H1 (cell line): ENCODE measurements around the gene SLMAP. TPM values are rescaled to one million over a fixed set of nuclear protein-coding genes. Genes with fewer than 3 reads are reported as not detected.

ENCODE experiments used
- CTCF ChIA-PET: fragments of 300-600 bp; sonication (Branson Sonifier 250); formaldehyde crosslinking; loops from one replicate; lab custom pipeline; 2021; ENCODE audit not compliant: partially characterized antibody; lab: Charles Lee
- POLR2A ChIA-PET: fragments of 300-600 bp; sonication (Branson Sonifier 250); formaldehyde crosslinking; loops from one replicate; lab custom pipeline; 2021; ENCODE audit warnings: inconsistent platforms; ENCODE audit not compliant: partially characterized antibody; lab: Charles Lee
- DNase-seq, 2 experiments: peaks; one replicate each; pipeline versions ENCODE4 v3.0.0 to v3.0.0-alpha.2; 2010 to 2022; ENCODE audit warnings: low spot score in 2 of 2, low read depth in 1 of 2, mixed read lengths in 1 of 2
- FAIRE-seq: peaks from 2 replicates; lab custom pipeline; 2011; peaks lifted over from hg19 to GRCh38; lab: Jason Lieb, UNC
- H2AFZ ChIP-seq: 2 replicates; pipeline ENCODE4 v1.8.1; 2012; ENCODE audit warnings: low read length, inconsistent platforms
- H2AK5ac ChIP-seq: 2 replicates; pipeline ENCODE4 v1.6.1; 2013; ENCODE audit warnings: low read depth, low read length
- H2BK120ac ChIP-seq: replicated peaks from 2 replicates; pipeline ENCODE3; 2013; ENCODE audit warnings: low read depth, low read length, inconsistent platforms
- H2BK12ac ChIP-seq: 2 replicates; pipeline ENCODE4 v1.6.1; 2013; ENCODE audit warnings: low read depth, low read length
- H2BK15ac ChIP-seq: 2 replicates; pipeline ENCODE4 v1.6.1; 2013; ENCODE audit warnings: low read length
- H2BK20ac ChIP-seq: 2 replicates; pipeline ENCODE4 v1.6.1; 2013; ENCODE audit warnings: low read length
- H2BK5ac ChIP-seq: 2 replicates; pipeline ENCODE4 v1.6.1; 2013; ENCODE audit warnings: low read depth, low read length
- H3K14ac ChIP-seq: 2 replicates; pipeline ENCODE4 v1.6.1; 2013; ENCODE audit warnings: inconsistent platforms; ENCODE audit not compliant: insufficient read length
- H3K18ac ChIP-seq: 2 replicates; pipeline ENCODE4 v1.6.1; 2013; ENCODE audit warnings: low read length; ENCODE audit errors: extremely low read depth
- H3K23ac ChIP-seq: 2 replicates; pipeline ENCODE4 v1.6.1; 2013; ENCODE audit warnings: inconsistent platforms; ENCODE audit not compliant: insufficient read length
- H3K23me2 ChIP-seq: 2 replicates; pipeline ENCODE4 v1.6.1; 2013; ENCODE audit warnings: low read depth, low read length
- H3K27ac ChIP-seq: 2 replicates; pipeline ENCODE4 v1.6.1; 2011; ENCODE audit warnings: low read depth, low read length, inconsistent platforms
- H3K27me3 ChIP-seq, 4 experiments: replicated peaks in 1 of 4; 1 replicate in 1 of 4; 2 replicates in 3 of 4; pipeline versions ENCODE4 v1.6.1 to v1.8.1; 2011 to 2013; ENCODE audit warnings: low read length in 3 of 4, mild to moderate bottlenecking in 3 of 4, inconsistent platforms in 2 of 4, mixed read lengths in 2 of 4, moderate library complexity in 1 of 4; ENCODE audit not compliant: control insufficient read depth in 3 of 4, insufficient read depth in 3 of 4; ENCODE audit errors: extremely low read depth in 1 of 4
- H3K36me3 ChIP-seq, 4 experiments: 2 replicates each; pipeline versions ENCODE4 v1.6.1 to v1.8.1; 2011 to 2013; ENCODE audit warnings: mild to moderate bottlenecking in 4 of 4, low read length in 3 of 4, moderate library complexity in 2 of 4, control low read depth in 1 of 4, inconsistent platforms in 1 of 4; ENCODE audit not compliant: insufficient read depth in 4 of 4, control insufficient read depth in 2 of 4
- H3K4ac ChIP-seq: replicated peaks from 2 replicates; pipeline ENCODE3; 2013; ENCODE audit warnings: low read length, low read depth, mixed read lengths, inconsistent platforms; ENCODE audit not compliant: insufficient read length
- H3K4me1 ChIP-seq, 4 experiments: replicated peaks in 1 of 4; 1 replicate in 1 of 4; 2 replicates in 3 of 4; pipeline versions ENCODE4 v1.6.1 to v1.8.1; 2011 to 2013; ENCODE audit warnings: low read length in 3 of 4, inconsistent platforms in 2 of 4, mixed read lengths in 1 of 4; ENCODE audit not compliant: insufficient read depth in 4 of 4, control insufficient read depth in 3 of 4
- H3K4me2 ChIP-seq, 2 experiments: 2 replicates each; pipeline versions ENCODE4 v1.6.1 to v1.8.1; 2011 to 2013; ENCODE audit warnings: low read depth in 2 of 2, low read length in 2 of 2, control low read depth in 1 of 2, inconsistent platforms in 1 of 2, mild to moderate bottlenecking in 1 of 2; ENCODE audit not compliant: insufficient read depth in 1 of 2
- H3K4me3 ChIP-seq, 4 experiments: fragments of 200-600, 300-600 bp in 1 of 4; sonication (generic), shearing (Covaris generic), sonication (Bioruptor Twin) in 1 of 4; 2 replicates each; pipeline versions ENCODE4 v1.5.1 to v1.8.1; 2011 to 2016; ENCODE audit warnings: low read length in 4 of 4, low read depth in 3 of 4, control low read depth in 2 of 4, inconsistent platforms in 2 of 4, mild to moderate bottlenecking in 2 of 4, mixed read lengths in 1 of 4, moderate library complexity in 1 of 4; ENCODE audit not compliant: insufficient read depth in 2 of 4; ENCODE audit errors: extremely low read depth in 1 of 4
- H3K56ac ChIP-seq: replicated peaks from 2 replicates; pipeline ENCODE3; 2013; ENCODE audit warnings: low read depth, mild to moderate bottlenecking, mixed read lengths, low read length, inconsistent platforms; ENCODE audit not compliant: insufficient read length
- H3K79me1 ChIP-seq: 2 replicates; pipeline ENCODE4 v1.6.1; 2013; ENCODE audit warnings: low read depth, low read length, control low read depth
- H3K79me2 ChIP-seq, 2 experiments: 2 replicates each; pipeline versions ENCODE4 v1.6.1 to v1.8.1; 2012 to 2013; ENCODE audit warnings: low read length in 2 of 2, mild to moderate bottlenecking in 2 of 2, inconsistent platforms in 1 of 2; ENCODE audit not compliant: insufficient read depth in 2 of 2, control insufficient read depth in 1 of 2
- H3K9ac ChIP-seq, 4 experiments: replicated peaks in 1 of 4; 1 replicate in 1 of 4; 2 replicates in 3 of 4; pipeline versions ENCODE4 v1.6.1 to v1.8.1; 2011 to 2013; ENCODE audit warnings: low read depth in 3 of 4, low read length in 3 of 4, control low read depth in 2 of 4, mild to moderate bottlenecking in 2 of 4, moderate library complexity in 2 of 4, inconsistent platforms in 1 of 4; ENCODE audit errors: extremely low read depth in 1 of 4
- H3K9me3 ChIP-seq, 2 experiments: 2 replicates each; pipeline versions ENCODE4 v1.6.1 to v1.8.1; 2012 to 2013; ENCODE audit warnings: mild to moderate bottlenecking in 2 of 2, moderate library complexity in 2 of 2, control low read depth in 1 of 2, inconsistent platforms in 1 of 2, low read depth in 1 of 2, low read length in 1 of 2, mixed read lengths in 1 of 2; ENCODE audit not compliant: insufficient read depth in 2 of 2
- H4K20me1 ChIP-seq, 2 experiments: replicated peaks in 1 of 2; 2 replicates each; pipeline versions ENCODE3 to v1.8.1; 2011 to 2013; ENCODE audit warnings: inconsistent platforms in 2 of 2, low read length in 2 of 2, mild to moderate bottlenecking in 1 of 2; ENCODE audit not compliant: insufficient read depth in 2 of 2, control insufficient read depth in 1 of 2
- H4K5ac ChIP-seq: 2 replicates; pipeline ENCODE4 v1.6.1; 2013; ENCODE audit warnings: low read length, low read depth, mixed read lengths, inconsistent platforms; ENCODE audit not compliant: insufficient read length
- H4K8ac ChIP-seq: 2 replicates; pipeline ENCODE4 v1.8.0; 2013; ENCODE audit warnings: mild to moderate bottlenecking, moderate library complexity, low read length, inconsistent platforms; ENCODE audit not compliant: insufficient read depth; ENCODE audit errors: extremely low read depth
- H4K91ac ChIP-seq: replicated peaks from 2 replicates; pipeline ENCODE3; 2013; ENCODE audit warnings: low read length, mixed read lengths, inconsistent platforms; ENCODE audit not compliant: insufficient read length
- ATF3 ChIP-seq: IDR thresholded peaks from 2 replicates; pipeline ENCODE4 v1.6.1; 2011; ENCODE audit warnings: low read depth, mild to moderate bottlenecking, low read length; ENCODE audit not compliant: insufficient read depth
- BACH1 ChIP-seq: IDR thresholded peaks from 2 replicates; pipeline ENCODE4 v1.6.1; 2012; ENCODE audit warnings: low read length, improper control_type of control experiment
- BRCA1 ChIP-seq: IDR thresholded peaks from 2 replicates; pipeline ENCODE4 v1.6.1; 2012; ENCODE audit warnings: low read depth, low read length, improper control_type of control experiment
- CBX5 ChIP-seq: fragments of 300-800, 300-1000 bp; sonication (generic); IDR thresholded peaks from 2 replicates; pipeline ENCODE4 v1.7.1; 2016; ENCODE audit warnings: antibody characterized with exemption, low read length, low read depth
- CBX8 ChIP-seq: fragments of 300-800, 300-1000 bp; sonication (generic); IDR thresholded peaks from 2 replicates; pipeline ENCODE4 v1.7.1; 2016; ENCODE audit warnings: low read depth, low read length, borderline replicate concordance
- EP300 ChIP-seq, 2 experiments: IDR thresholded peaks; 1 replicate in 1 of 2; 2 replicates in 1 of 2; pipeline ENCODE4 v1.6.1; 2011 to 2012; ENCODE audit warnings: low read depth in 2 of 2, low read length in 2 of 2, mild to moderate bottlenecking in 2 of 2, borderline replicate concordance in 1 of 2, inconsistent platforms in 1 of 2, moderate library complexity in 1 of 2
- KDM5A ChIP-seq: fragments of 200-600 bp; IDR thresholded peaks from 2 replicates; pipeline ENCODE4 v1.7.1; 2012; ENCODE audit warnings: mild to moderate bottlenecking, low read length, inconsistent platforms, mixed read lengths
- MAFK ChIP-seq: IDR thresholded peaks from 2 replicates; pipeline ENCODE4 v1.6.1; 2012; ENCODE audit warnings: low read depth, mild to moderate bottlenecking, improper control_type of control experiment, low read length
- RFX5 ChIP-seq: IDR thresholded peaks from 2 replicates; pipeline ENCODE4 v1.6.1; 2011; ENCODE audit warnings: low read depth, low read length, improper control_type of control experiment, borderline replicate concordance
- RXRA ChIP-seq: IDR thresholded peaks from 2 replicates; pipeline ENCODE4 v1.6.1; 2011; ENCODE audit warnings: low read depth, mild to moderate bottlenecking, low read length, moderate library complexity; ENCODE audit not compliant: insufficient read depth
- SIN3A ChIP-seq, 2 experiments: IDR thresholded peaks in 1 of 2; conservative IDR thresholded peaks in 1 of 2; 2 replicates each; pipeline ENCODE4 v1.6.1; 2011 to 2012; ENCODE audit warnings: low read length in 2 of 2, improper control_type of control experiment in 1 of 2, low read depth in 1 of 2, mild to moderate bottlenecking in 1 of 2
- SRF ChIP-seq: IDR thresholded peaks from 2 replicates; pipeline ENCODE4 v1.6.1; 2011; ENCODE audit warnings: mild to moderate bottlenecking, low read depth, low read length, moderate library complexity
- YY1 ChIP-seq: IDR thresholded peaks from 2 replicates; pipeline ENCODE4 v1.6.1; 2011; ENCODE audit warnings: low read depth, mild to moderate bottlenecking, low read length
- WGBS, 2 experiments: shearing (Covaris generic) in 1 of 2; methylation state at CpG; one replicate each; pipeline versions ENCODE4 v1.1.6 to v1.1.7; 2013 to 2015; ENCODE audit warnings: low lambda C conversion rate in 2 of 2, mixed read lengths in 2 of 2, inconsistent platforms in 1 of 2, low coverage in 1 of 2, missing lambda C conversion rate in 1 of 2; ENCODE audit not compliant: insufficient replicate concordance in 2 of 2, insufficient coverage in 1 of 2, insufficient read length in 1 of 2; ENCODE audit errors: extremely low coverage in 1 of 2, missing lambda C conversion rate in 1 of 2; 5-methylcytosine and 5-hydroxymethylcytosine counted together
- polyA plus RNA-seq, 7 experiments: library from polyadenylated mRNA; depleted of rRNA in 3 of 7; stranded (reverse) in 5 of 7; unstranded in 2 of 7; fragments of >200 nt in 5 of 7; fragments of 200-250 nt in 2 of 7; gene quantifications; 1 replicate in 5 of 7; 2 replicates in 1 of 7; 4 replicates in 1 of 7; pipeline versions ENCODE4 v1.2.1 to v1.2.3, GENCODE V29; 2011 to 2013; ENCODE audit warnings: missing spikeins in 2 of 7, mixed read lengths in 2 of 7
- total RNA-seq: library from RNA; stranded (reverse); fragmentation: NEBNext Ultra II Directional; extraction: Animal tissue kit (Norgen Biotek cat#: 25700); gene quantifications from 2 replicates; pipeline ENCODE4 v1.2.1, GENCODE V29; 2021
- TF ChIP-seq, protein P1 (sequence below): IDR thresholded peaks from 2 replicates; pipeline ENCODE4 v1.6.1; 2012; ENCODE audit warnings: inconsistent platforms

The SLMAP gene
- total and polyA plus RNA-seq, 2 of the 8 experiments (the other 6 are each of a cell fraction or from before 2014, with no cell fraction given), result 13.6 to 70.4 TPM

GRCh38 chr3:57877116-57877515 lies 121.0 kb downstream of the SLMAP start:
- H3K36me3 ChIP-seq, result no peaks in the 10 kb centered on the region
- FAIRE-seq (no peak), DNase-seq (no peak)
- H3K4me2 ChIP-seq, result no peak overlapping the region
- no peaks in the 10 kb centered on the region for H3K9me3 ChIP-seq
- H3K4me3 ChIP-seq, result no peak overlapping the region
- no peak overlapping the region for H2BK120ac ChIP-seq
- no peaks in the 10 kb centered on the region for H3K79me1 ChIP-seq
- no peak overlapping the region for H2BK12ac ChIP-seq
- TF ChIP-seq, protein P1, sequence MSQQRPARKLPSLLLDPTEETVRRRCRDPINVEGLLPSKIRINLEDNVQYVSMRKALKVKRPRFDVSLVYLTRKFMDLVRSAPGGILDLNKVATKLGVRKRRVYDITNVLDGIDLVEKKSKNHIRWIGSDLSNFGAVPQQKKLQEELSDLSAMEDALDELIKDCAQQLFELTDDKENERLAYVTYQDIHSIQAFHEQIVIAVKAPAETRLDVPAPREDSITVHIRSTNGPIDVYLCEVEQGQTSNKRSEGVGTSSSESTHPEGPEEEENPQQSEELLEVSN, result no peak
- no peak for TF ChIP-seq YY1
- no peak for TF ChIP-seq ATF3
- TF ChIP-seq BACH1, result no peak
- no peak for TF ChIP-seq MAFK
- no peak for TF ChIP-seq RXRA
- TF ChIP-seq BRCA1, result no peak
- TF ChIP-seq CBX8, result no peak
- no peak for TF ChIP-seq RFX5
- TF ChIP-seq KDM5A, result no peak
- no peak for TF ChIP-seq CBX5
- TF ChIP-seq EP300 (IDR thresholded peaks at IDR 0.05; ENCODE audit: borderline replicate concordance in 1 of 2, low read depth in 2 of 2, low read length in 2 of 2), result no peak
- TF ChIP-seq SRF, result no peak
- TF ChIP-seq SIN3A (conservative IDR thresholded peaks at IDR 0.05 in 1 of 2, IDR thresholded peaks at IDR 0.05 in 1 of 2; ENCODE audit: low read depth in 1 of 2, low read length in 2 of 2), result no peak
- no peaks in the 10 kb centered on the region for H4K20me1 ChIP-seq
- POLR2A ChIA-PET, result no interaction called here
- H3K4ac ChIP-seq, result no peak overlapping the region
- H3K23me2 ChIP-seq, result no peaks in the 10 kb centered on the region
- no peak overlapping the region for H3K18ac ChIP-seq
- H3K79me2 ChIP-seq, result no peaks in the 10 kb centered on the region
- no peak overlapping the region for H4K91ac ChIP-seq
- H3K27ac ChIP-seq, result no peak overlapping the region
- 96% methylated on average over 2 of the region's 2 CpGs; no CpG with 5 or more reads in 1 of the 2 experiments for WGBS, 2 experiments
- no peak overlapping the region for H3K56ac ChIP-seq
- no peaks in the 10 kb centered on the region for H3K27me3 ChIP-seq
- H3K23ac ChIP-seq, result no peak overlapping the region
- H4K8ac ChIP-seq, result no peak overlapping the region
- no peaks in the 10 kb centered on the region for H3K4me1 ChIP-seq
- no peak overlapping the region for H2BK15ac ChIP-seq
- H2AK5ac ChIP-seq, result no peak overlapping the region
- CTCF ChIA-PET, result no interaction called here
- no peak overlapping the region for H4K5ac ChIP-seq
- no peak overlapping the region for H2AFZ ChIP-seq
- H2BK20ac ChIP-seq, result no peak overlapping the region
- peak overlapping the region in 1 of 4 experiments; percentile 8; a peak in 1 of 7 replicates for H3K9ac ChIP-seq
- no peak overlapping the region for H2BK5ac ChIP-seq
- H3K14ac ChIP-seq, result no peak overlapping the region
